ENCODE results near the gene RTRAF. TPM values are rescaled to one million over a fixed set of nuclear protein-coding genes. Genes with fewer than 3 reads are reported as not detected.

Gene RTRAF
- total RNA-seq, 1 experiment from 2014 or later: 350 TPM

DNA sequence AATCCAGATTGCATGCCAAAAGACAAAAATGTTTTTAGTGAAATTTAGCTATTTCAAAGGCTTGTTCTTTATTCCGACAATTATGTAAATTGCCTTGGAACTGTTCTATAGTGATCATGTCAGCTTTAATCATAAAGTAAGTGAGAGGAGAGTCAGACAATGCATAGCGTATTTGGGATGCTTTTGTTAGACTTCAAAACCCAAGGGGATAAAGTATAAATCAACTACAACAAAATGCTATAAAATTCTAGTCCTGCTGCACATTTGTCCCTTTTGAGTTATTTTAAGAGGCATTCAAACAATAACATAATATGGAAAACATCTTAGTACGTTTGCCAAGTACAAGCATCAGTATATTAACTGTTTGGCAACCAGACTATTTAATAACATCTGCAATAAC, 11.3 kb downstream of the RTRAF start:
- H3K23me2 ChIP-seq (ENCODE audit: insufficient read length, low read depth, low read length, poor library complexity, severe bottlenecking): no peaks in the 10 kb centered on the region
- H3K4me3 Mint-ChIP-seq: no peak overlapping the region
- H4K8ac ChIP-seq (replicated peaks; ENCODE audit: insufficient read length, low read depth, low read length): no peak overlapping the region
- H2BK5ac ChIP-seq (ENCODE audit: insufficient read length, low read length): no peak overlapping the region
- H2AK5ac ChIP-seq (ENCODE audit: insufficient read length, low read length): no peak overlapping the region
- no peak overlapping the region for H2AFZ ChIP-seq (ENCODE audit: low read length)
- H3K4me1 Mint-ChIP-seq: peaks cover 8 to 9% of the 10 kb centered on the region in 2 experiments
- H3K79me1 ChIP-seq (ENCODE audit: insufficient read depth, low read depth, low read length, poor library complexity, severe bottlenecking): no peaks in the 10 kb centered on the region
- H2BK20ac ChIP-seq (ENCODE audit: low read depth, low read length, poor library complexity, severe bottlenecking): no peak overlapping the region
- H3K27ac Mint-ChIP-seq: no peak overlapping the region
- no peak for DNase-seq
- H2BK15ac ChIP-seq (ENCODE audit: low read depth, low read length): no peak overlapping the region
- H3K9me3 ChIP-seq (ENCODE audit: control insufficient read depth, low read depth, low read length): no peaks in the 10 kb centered on the region
- H3K9ac ChIP-seq (ENCODE audit: extremely low read depth, insufficient read length, low read length): no peak overlapping the region
- no peak overlapping the region for H3K56ac ChIP-seq (ENCODE audit: insufficient read length, low read depth, low read length)
- H3K4ac ChIP-seq (ENCODE audit: low read depth, low read length): no peak overlapping the region
- no peaks in the 10 kb centered on the region for H3K4me1 ChIP-seq (ENCODE audit: insufficient read depth, low read length)
- no peaks in the 10 kb centered on the region for H3K79me2 ChIP-seq (ENCODE audit: insufficient read depth, low read length)
- no peak overlapping the region for H4K5ac ChIP-seq (ENCODE audit: insufficient read length, low read depth, low read length)
- H2BK12ac ChIP-seq (ENCODE audit: insufficient read length, low read depth, low read length): no peak overlapping the region
- H2BK120ac ChIP-seq (ENCODE audit: low read depth, low read length, poor library complexity, severe bottlenecking): no peak overlapping the region
- H4K20me1 ChIP-seq (ENCODE audit: control insufficient read depth, insufficient read depth, insufficient read length): no peaks in the 10 kb centered on the region
- no peaks in the 10 kb centered on the region for H3K9me3 Mint-ChIP-seq
- WGBS (ENCODE audit: extremely low coverage, insufficient read length, low lambda C conversion rate): no CpG with 5 or more reads among the region's 3 CpGs
- H3K23ac ChIP-seq (ENCODE audit: insufficient read length, low read depth, low read length): no peak overlapping the region
- H3K36me3 Mint-ChIP-seq (ENCODE audit: insufficient read depth in 1 of 3, low read depth in 3 of 3): peaks cover 29 to 85% (median 79%) of the 10 kb centered on the region in 3 experiments
- no peak overlapping the region for H3K14ac ChIP-seq (ENCODE audit: insufficient read depth, low read length)
- no peak overlapping the region for H3T11ph ChIP-seq (ENCODE audit: low read length)
- TF ChIP-seq, protein P1, sequence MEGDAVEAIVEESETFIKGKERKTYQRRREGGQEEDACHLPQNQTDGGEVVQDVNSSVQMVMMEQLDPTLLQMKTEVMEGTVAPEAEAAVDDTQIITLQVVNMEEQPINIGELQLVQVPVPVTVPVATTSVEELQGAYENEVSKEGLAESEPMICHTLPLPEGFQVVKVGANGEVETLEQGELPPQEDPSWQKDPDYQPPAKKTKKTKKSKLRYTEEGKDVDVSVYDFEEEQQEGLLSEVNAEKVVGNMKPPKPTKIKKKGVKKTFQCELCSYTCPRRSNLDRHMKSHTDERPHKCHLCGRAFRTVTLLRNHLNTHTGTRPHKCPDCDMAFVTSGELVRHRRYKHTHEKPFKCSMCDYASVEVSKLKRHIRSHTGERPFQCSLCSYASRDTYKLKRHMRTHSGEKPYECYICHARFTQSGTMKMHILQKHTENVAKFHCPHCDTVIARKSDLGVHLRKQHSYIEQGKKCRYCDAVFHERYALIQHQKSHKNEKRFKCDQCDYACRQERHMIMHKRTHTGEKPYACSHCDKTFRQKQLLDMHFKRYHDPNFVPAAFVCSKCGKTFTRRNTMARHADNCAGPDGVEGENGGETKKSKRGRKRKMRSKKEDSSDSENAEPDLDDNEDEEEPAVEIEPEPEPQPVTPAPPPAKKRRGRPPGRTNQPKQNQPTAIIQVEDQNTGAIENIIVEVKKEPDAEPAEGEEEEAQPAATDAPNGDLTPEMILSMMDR (conservative IDR thresholded peaks at IDR 0.05): no peak
- H3K27me3 ChIP-seq (ENCODE audit: insufficient read depth, low read length): no peaks in the 10 kb centered on the region
- H3K27ac ChIP-seq (ENCODE audit: insufficient read length, low read depth, low read length): no peak overlapping the region
- no peak overlapping the region for H3K4me2 ChIP-seq (ENCODE audit: insufficient read depth, insufficient read length, low read length)
- H4K91ac ChIP-seq (ENCODE audit: insufficient read length, low read depth, low read length): no peak overlapping the region
- H3K18ac ChIP-seq (ENCODE audit: insufficient read length, low read depth, low read length): no peak overlapping the region
- H3K27me3 Mint-ChIP-seq (ENCODE audit: low read depth): no peaks in the 10 kb centered on the region
